RWPE1 (cell line): ENCODE data around the gene ZNF281.

Source experiments
- CTCF ChIA-PET: fragments of 350-600 bp; sonication (Branson Sonifier 250); formaldehyde crosslinking; extraction: SDS; loops from one replicate; lab custom pipeline; 2021; lab: Yijun Ruan, JAX
- POLR2A ChIA-PET: fragments of 400-600 bp; formaldehyde crosslinking; extraction: SDS; loops from one replicate; lab custom pipeline; 2020; ENCODE audit warnings: antibody characterized with exemption; ENCODE audit not compliant: low non-redundant PET; lab: Yijun Ruan, JAX
- DNase-seq: peaks from one replicate; pipeline ENCODE4 v3.0.0; 2012; ENCODE audit warnings: low spot score
- H3K27ac ChIP-seq: fragments of 450-650 bp; 2 replicates; pipeline ENCODE4 v1.5.1; 2017
- CTCF ChIP-seq: fragments of 450-650 bp; conservative IDR thresholded peaks from 2 replicates; pipeline ENCODE4 v1.5.1; 2017; ENCODE audit warnings: low read depth, mild to moderate bottlenecking

The ZNF281 gene

GRCh38 chr1:200452850-200453552 lies 43.2 kb upstream of the ZNF281 start:
- H3K27ac ChIP-seq = no peak overlapping the region
- ChIA-PET CTCF (no interaction called here), POLR2A (no interaction called here)
- no peak for TF ChIP-seq CTCF
- DNase-seq = no peak

- no peak overlapping the region for H3K27ac ChIP-seq
- POLR2A ChIA-PET = no interaction called here
- CTCF ChIA-PET = interaction anchor here (0.5 to 0.6 kb wide), 2 partner anchors 177 to 496 kb away, joined by 3 read pairs; no protein-coding TSS in a partner anchor
- no peak for DNase-seq
- no peak for TF ChIP-seq CTCF
Measured at GRCh38 chr1:200448034-200448762, 38.4 kb upstream of the ZNF281 start.

GRCh38 chr1:200445213-200445612 lies 35.4 kb upstream of the ZNF281 start:
- TF ChIP-seq CTCF = no peak
- ChIA-PET POLR2A (no interaction called here), CTCF (interaction anchor here (0.6 kb wide), 1 partner anchor 791 kb away, joined by 3 read pairs; no protein-coding TSS in a partner anchor)
- H3K27ac ChIP-seq = no peak overlapping the region
- peak; percentile 67 for DNase-seq

GRCh38 chr1:200444478-200444877 lies 34.6 kb upstream of the ZNF281 start:
- H3K27ac ChIP-seq = no peak overlapping the region

GRCh38 chr1:200443860-200444259 lies 34.0 kb upstream of the ZNF281 start:
- DNase-seq = no peak
- CTCF ChIA-PET = no interaction called here
- no peak overlapping the region for H3K27ac ChIP-seq
- POLR2A ChIA-PET = no interaction called here
- no peak for TF ChIP-seq CTCF

More at GRCh38 chr1:200444478-200444877, 34.6 kb upstream of the ZNF281 start:
- no peak for TF ChIP-seq CTCF
- ChIA-PET CTCF (no interaction called here), POLR2A (no interaction called here)
- DNase-seq = no peak

- no peak for DNase-seq
- CTCF ChIA-PET = interaction anchor here (0.6 to 0.9 kb wide), 4 partner anchors 9 to 94 kb away, joined by 3 to 5 read pairs (median 3); no protein-coding TSS in a partner anchor
- no peak overlapping the region for H3K27ac ChIP-seq
- no peak for TF ChIP-seq CTCF
- POLR2A ChIA-PET = interaction anchor here (0.6 kb wide), 1 partner anchor 26 kb away, joined by 6 read pairs; no protein-coding TSS in a partner anchor
Measured at GRCh38 chr1:200442537-200443156, 32.8 kb upstream of the ZNF281 start.
